Psoas muscle (tissue), 8 donors: Measurements from ENCODE around the gene PLA2G15. TPM values are rescaled to one million over a fixed set of nuclear protein-coding genes. Genes with fewer than 3 reads are reported as not detected.

Experiments
- ATAC-seq, 4 donors: fragments of 200-7000 bp; cut with Tn5 transposase; one replicate each; pipeline ENCODE4 v1.9.1; 2020; ENCODE audit warnings: moderate library complexity in 3 of 4, mild to moderate bottlenecking in 2 of 4
- DNase-seq, 2 donors: peaks; one replicate each; pipeline ENCODE4 v3.0.0-alpha.2; 2020
- H3K27ac ChIP-seq: fragments of 200-600 bp; one replicate; pipeline ENCODE4 v1.8.0; 2022
- H3K27me3 ChIP-seq, 3 donors: fragments of 200-600 bp in 1 of 3; one replicate each; pipeline versions ENCODE4 v1.6.1 to v1.8.0; 2013 to 2022; ENCODE audit warnings: low read length in 2 of 3, mild to moderate bottlenecking in 2 of 3, moderate library complexity in 1 of 3; ENCODE audit not compliant: insufficient read depth in 3 of 3
- H3K36me3 ChIP-seq, 2 donors: fragments of 200-600 bp in 1 of 2; one replicate each; pipeline versions ENCODE4 v1.6.1 to v1.8.0; 2013 to 2022; ENCODE audit warnings: low read depth in 1 of 2, mild to moderate bottlenecking in 1 of 2, moderate library complexity in 1 of 2; ENCODE audit not compliant: insufficient read depth in 1 of 2
- H3K4me1 ChIP-seq: fragments of 200-600 bp; one replicate; pipeline ENCODE4 v1.8.0; 2022
- H3K4me3 ChIP-seq: fragments of 200-600 bp; one replicate; pipeline ENCODE4 v1.8.0; 2022; ENCODE audit warnings: mild to moderate bottlenecking
- H3K9me3 ChIP-seq: fragments of 200-600 bp; one replicate; pipeline ENCODE4 v1.8.0; 2022
- CTCF ChIP-seq: fragments of 200-600 bp; IDR thresholded peaks from one replicate; pipeline ENCODE4 v1.8.0; 2022; ENCODE audit warnings: antibody characterized with exemption
- WGBS, 3 donors: extraction: QIAGEN DNeasy Blood & Tissue Kit; methylation state at CpG; one replicate each; pipeline versions ENCODE4 v1.1.6 to v1.1.7; 2013; 5-methylcytosine and 5-hydroxymethylcytosine counted together
- intact Hi-C, 2 donors: fragments of 100-400 bp; cut with DNase I; formaldehyde crosslinking; loops; one replicate each; pipeline versions ENCODE4 v1.11.0 to v1.14.2; 2022
- polyA plus RNA-seq, 3 donors: library from polyadenylated mRNA; stranded (reverse); fragments of 200-250 nt; gene quantifications; one replicate each; pipeline ENCODE4 v1.2.3, GENCODE V29; 2013
- total RNA-seq, 4 donors: library from RNA; stranded (reverse); fragmentation: NEBNext Ultra II Directional in 2 of 4; extraction: Animal tissue kit (Norgen Biotek cat#: 25700) in 2 of 4; gene quantifications; one replicate each; pipeline versions ENCODE4 v1.2.1 to v1.2.4, GENCODE V29; 2021 to 2023
- donor health status: healthy with polysubstance abuse.
- donor health status: DM: no; HTN: no; CAD: no; lungs with moderate emphysema.
- donor health status: Bipolar disorder and iron deficiency.
- donor health status: healthy.
- donor health status: DM: yes; HTN: yes; CAD: no.
- donor health status: DM: no; HTN: no; CAD: no.
- donor health status: DM: no; HTN: no; CAD: no.
- donor health status: DM: yes; HTN: yes; CAD: no.

PLA2G15 gene
- total and polyA plus RNA-seq, 7 donors = 13.0 to 65.0 (median 29.3) TPM

GRCh38 chr16:68297908-68298307, 52.7 kb downstream of the PLA2G15 start:
- peak overlapping the region; percentile 64 for H3K27ac ChIP-seq
- TF ChIP-seq CTCF = no peak
- H3K27me3 ChIP-seq = no peaks in the 10 kb centered on the region

GRCh38 chr16:68298312-68298711, 53.1 kb downstream of the PLA2G15 start:
- no peaks in the 10 kb centered on the region for H3K9me3 ChIP-seq
- WGBS, 3 donors = 65 to 90% (median 79%) methylated on average over 3 of the region's 3 CpGs
- no peak for TF ChIP-seq CTCF
- no peak overlapping the region for H3K4me3 ChIP-seq
- ATAC-seq (peak in 3 of 4 donors; percentile 5 to 20 (median 15)), DNase-seq (no peak)
- peaks cover 29% of the 10 kb centered on the region for H3K4me1 ChIP-seq
- H3K36me3 ChIP-seq = peaks cover 9 to 100% of the 10 kb centered on the region in 2 donors
- intact Hi-C loops = loop anchor here in 1 of 2 donors (5.0 kb wide), 1 partner anchor 36 kb away; the partner anchor contains the start of gene SLC7A6
- H3K27ac ChIP-seq = peak overlapping the region; percentile 64
- no peaks in the 10 kb centered on the region for H3K27me3 ChIP-seq

More at GRCh38 chr16:68297908-68298307, 52.7 kb downstream of the PLA2G15 start:
- ATAC-seq (no peak), DNase-seq (no peak)
- whole genome bisulfite sequencing, 3 donors = 44 to 60% (median 46%) methylated on average over 3 of the region's 3 CpGs
- H3K9me3 ChIP-seq = no peaks in the 10 kb centered on the region
- peaks cover 29% of the 10 kb centered on the region for H3K4me1 ChIP-seq
- H3K36me3 ChIP-seq = peaks cover 9 to 100% of the 10 kb centered on the region in 2 donors
- intact Hi-C loops = loop anchor here in 1 of 2 donors (5.0 kb wide), 1 partner anchor 36 kb away; the partner anchor contains the start of gene SLC7A6
- H3K4me3 ChIP-seq = no peak overlapping the region

- peak overlapping the region; percentile 64 for H3K27ac ChIP-seq
- intact Hi-C loops = loop anchor here in 1 of 2 donors (5.0 kb wide), 1 partner anchor 37 kb away; the partner anchor contains the start of gene SLC7A6
- peaks cover 29% of the 10 kb centered on the region for H3K4me1 ChIP-seq
Observed at GRCh38 chr16:68298907-68299561, 53.9 kb downstream of the PLA2G15 start.

GRCh38 chr16:68299571-68300453, 54.6 kb downstream of the PLA2G15 start:
- Histone ChIP-seq H3K27me3 (no peaks in the 10 kb centered on the region), H3K27ac (peak overlapping the region; percentile 64), H3K4me3 (no peak overlapping the region), H3K4me1 (peaks cover 29% of the 10 kb centered on the region), H3K9me3 (no peaks in the 10 kb centered on the region), H3K36me3 (peaks cover 9 to 100% of the 10 kb centered on the region in 2 donors)
- WGBS, 3 donors = 72 to 76% (median 73%) methylated on average over 11 of the region's 11 CpGs
- TF ChIP-seq CTCF = no peak
- intact Hi-C loops = loop anchor here in 1 of 2 donors (5.0 kb wide), 1 partner anchor 38 kb away; the partner anchor contains the start of gene SLC7A6
- no peak for DNase-seq
- no peak for ATAC-seq

More at GRCh38 chr16:68298907-68299561, 53.9 kb downstream of the PLA2G15 start:
- H3K4me3 ChIP-seq = no peak overlapping the region
- no peaks in the 10 kb centered on the region for H3K9me3 ChIP-seq
- peak; percentile 63 to 83 for DNase-seq
- ATAC-seq = peak; percentile 52 to 64 (median 54)
- no peak for TF ChIP-seq CTCF
- no peaks in the 10 kb centered on the region for H3K27me3 ChIP-seq
- WGBS, 3 donors = 19 to 35% (median 26%) methylated on average over 5 of the region's 5 CpGs
- peaks cover 9 to 100% of the 10 kb centered on the region in 2 donors for H3K36me3 ChIP-seq
